HG02870 (cell line): ENCODE results near the gene FAXDC2.
A peak's percentile ranks its signal among the peaks of the same experiment; 100 is the strongest.
"Not testable (repeated sequence)": the region's sequence is repeated elsewhere in the genome, so short reads cannot be mapped to it uniquely, and the experiment has no call there.

ENCODE experiments used
- ATAC-seq: cut with Tn5 transposase; IDR thresholded peaks from one replicate; pipeline ENCODE4 v1.9.1; 2021; ENCODE audit warnings: mild to moderate bottlenecking, moderate library complexity; ENCODE audit not compliant: unreplicated experiment

The FAXDC2 gene

DNA sequence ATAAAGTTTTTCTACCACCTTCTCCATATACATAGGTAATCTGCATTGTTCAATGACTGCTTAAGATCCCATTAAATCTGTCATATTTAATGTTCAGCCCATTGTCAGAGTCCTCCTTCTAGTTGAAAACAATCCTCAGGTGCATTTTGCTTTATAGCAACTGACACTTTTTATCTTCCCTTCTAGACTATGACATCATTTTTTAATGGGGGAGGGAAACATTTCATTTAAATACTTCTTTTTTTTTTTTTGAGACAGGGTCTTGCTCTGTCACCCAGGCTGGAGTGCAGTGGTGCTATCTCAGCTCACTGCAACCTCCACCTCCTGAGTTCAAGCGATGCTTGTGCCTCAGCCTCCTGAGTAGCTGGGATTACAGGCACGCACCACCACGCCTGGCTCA, 17.6 kb downstream of the FAXDC2 start:
- ATAC-seq = not testable (repeated sequence)

DNA sequence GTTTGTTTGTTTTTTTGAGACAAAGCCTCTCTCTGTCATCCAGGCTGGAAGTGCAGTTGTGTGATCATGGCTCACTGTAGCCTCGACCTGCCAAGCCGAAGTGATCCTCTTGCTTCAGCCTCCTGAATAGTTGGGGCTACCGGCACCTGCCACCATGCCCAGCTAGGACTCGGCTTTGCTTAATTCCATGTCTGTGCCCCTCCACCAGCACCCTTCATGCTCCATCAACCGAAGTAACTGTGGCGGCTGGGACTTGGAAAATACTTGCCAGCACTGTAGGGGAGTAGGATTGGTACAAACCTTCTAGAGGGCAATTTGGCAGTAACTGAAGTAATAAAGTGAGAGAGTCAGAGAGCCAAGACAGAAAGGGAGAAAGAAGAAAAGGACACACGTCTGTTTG, 19.0 kb downstream of the FAXDC2 start:
- no peak for ATAC-seq

DNA sequence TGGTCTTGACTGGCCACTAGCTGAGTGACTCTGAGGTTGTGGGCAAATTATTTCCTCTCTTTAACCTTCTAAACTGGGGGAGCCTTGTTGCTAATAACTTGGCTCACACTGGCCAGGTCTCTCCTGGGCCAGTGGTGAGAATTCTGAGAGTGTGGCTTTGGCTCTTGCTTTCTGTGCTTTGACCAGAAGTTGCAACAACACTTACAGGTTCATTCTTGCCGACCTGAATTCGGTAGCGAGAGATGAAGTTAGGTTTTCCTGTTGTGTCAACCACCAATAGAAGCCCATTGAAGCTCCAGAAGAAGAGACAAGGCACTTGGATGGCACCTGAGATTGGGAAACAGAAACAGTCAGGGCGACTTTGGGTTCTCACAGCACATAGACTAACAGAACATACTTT, 19.8 kb downstream of the FAXDC2 start:
- ATAC-seq = no peak

DNA sequence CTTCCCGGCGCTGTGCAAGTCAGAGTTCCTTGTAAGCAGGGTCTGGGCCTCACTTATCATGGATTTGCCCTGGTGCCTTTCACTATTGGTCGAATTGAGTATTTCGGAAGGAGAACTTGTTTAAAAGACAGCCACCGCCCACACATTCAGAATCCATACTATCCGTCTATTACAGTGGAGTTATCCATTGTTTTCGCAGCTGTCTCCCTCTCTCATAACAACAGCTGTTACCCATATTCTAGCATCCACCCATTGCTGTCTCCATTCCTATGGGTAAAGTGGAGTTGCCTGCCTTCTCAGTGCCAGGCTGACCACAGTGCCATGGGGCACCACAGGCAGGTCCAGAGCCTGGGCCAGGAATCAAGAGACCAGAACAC, 20.2 kb downstream of the FAXDC2 start:
- no peak for ATAC-seq

DNA sequence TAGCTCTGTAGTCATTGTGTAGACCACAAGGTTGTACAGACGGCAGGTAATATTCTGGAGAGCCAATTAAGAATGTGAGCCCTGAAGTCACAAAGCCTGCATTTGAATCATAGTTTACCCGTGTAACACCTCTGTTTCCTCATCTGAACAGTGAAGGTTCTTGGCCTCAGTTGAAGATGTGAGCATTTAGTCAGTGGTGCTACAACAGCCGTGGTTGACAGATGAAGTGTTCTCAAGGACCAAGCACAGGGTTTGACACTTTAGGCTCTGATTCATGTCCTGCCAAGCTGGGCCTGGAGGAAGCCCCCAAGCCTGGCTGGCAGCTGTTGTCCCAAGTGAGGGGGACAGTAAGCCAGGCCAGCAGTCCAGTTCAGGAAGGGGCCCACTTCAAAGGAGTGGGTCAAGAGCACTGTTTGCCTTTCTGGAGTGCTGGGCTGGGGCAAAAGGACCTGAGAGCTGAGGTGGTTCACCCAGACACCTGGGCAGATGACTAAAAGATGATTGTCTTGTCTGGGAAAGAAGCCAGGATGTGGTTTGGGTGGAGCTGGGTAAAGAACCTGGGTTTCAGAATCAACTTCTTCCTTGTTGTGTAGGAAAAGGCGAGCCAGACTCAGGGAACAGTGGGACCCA, 20.7 kb downstream of the FAXDC2 start:
- no peak for ATAC-seq

DNA sequence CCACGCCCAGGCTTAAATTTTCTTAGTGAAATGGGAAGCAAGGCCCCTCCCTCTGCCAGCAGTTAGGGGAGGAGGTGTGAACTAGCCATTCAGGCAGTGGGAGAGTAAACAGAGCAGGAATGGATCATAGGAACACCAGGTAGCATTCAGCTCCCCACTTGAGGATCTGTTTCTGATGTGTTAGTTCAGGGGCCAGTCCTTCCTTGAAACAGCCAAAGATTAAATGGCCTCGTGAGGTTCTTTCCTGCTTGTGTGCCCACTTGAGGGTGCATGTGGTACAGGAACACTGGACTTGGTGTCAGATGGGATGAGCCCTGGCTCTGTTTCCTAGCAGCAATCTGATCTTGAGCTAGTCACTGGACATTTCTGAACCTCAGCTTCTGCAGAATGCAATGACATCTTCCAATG, 21.2 kb downstream of the FAXDC2 start:
- ATAC-seq = no peak

DNA sequence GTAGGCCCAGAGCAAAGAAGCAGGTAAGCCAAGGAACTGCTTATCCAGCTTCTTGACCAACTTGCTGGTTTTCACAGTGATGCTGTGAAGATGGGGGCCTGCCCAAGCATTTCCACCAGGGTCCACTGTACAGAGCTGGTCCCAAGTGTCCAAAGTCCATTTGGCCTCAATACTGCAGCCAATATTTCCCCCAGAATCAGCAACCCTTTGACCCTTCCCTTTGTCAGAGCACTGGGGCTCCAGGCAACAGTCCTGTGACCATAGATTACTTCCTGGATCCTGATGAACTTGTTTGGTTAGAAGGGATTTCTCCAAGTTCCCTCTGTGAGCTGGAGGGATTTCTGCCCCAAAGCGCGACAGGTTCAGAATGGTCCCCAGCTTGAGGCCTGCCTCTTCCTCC, 26.3 kb downstream of the FAXDC2 start:
- ATAC-seq = no peak

DNA sequence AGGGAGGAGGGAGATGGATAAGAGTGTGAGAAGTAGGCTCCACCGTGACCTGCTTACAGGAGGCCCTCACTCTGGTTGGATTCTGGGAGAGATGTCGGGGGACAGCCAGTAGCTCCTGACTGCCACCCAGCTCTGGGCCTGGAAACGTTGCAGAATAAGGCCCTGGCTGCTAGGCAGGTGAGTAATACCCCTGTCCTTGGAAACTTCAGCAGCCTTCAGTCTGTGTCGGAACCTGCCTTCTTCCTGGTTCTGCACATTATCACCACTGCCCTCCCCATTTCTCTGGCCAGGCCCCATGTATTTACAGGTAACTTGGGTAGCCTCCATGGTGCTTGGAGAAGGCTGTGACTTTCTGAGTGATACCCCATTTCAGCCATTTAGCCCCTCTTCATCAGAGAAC, 26.8 kb downstream of the FAXDC2 start:
- ATAC-seq = no peak

DNA sequence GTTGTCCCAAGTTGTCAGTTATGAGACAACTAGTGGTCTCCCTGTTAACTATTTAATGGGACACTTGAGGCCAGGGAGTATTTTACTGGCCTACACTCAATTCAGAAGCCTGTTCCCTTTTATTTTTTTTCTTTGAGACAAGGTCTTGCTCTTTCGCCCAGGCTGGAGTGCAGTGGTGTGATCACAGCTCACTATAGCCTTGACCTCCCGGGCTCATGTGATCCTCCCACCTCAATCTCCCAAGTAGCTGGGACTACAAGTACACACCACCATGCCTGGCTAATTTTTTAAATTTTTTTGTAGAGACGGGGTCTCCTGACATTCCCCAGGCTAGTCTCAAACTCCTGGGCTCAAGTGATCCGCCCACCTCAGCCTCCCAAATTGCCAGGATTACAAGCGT, 27.5 kb downstream of the FAXDC2 start:
- not testable (repeated sequence) for ATAC-seq

DNA sequence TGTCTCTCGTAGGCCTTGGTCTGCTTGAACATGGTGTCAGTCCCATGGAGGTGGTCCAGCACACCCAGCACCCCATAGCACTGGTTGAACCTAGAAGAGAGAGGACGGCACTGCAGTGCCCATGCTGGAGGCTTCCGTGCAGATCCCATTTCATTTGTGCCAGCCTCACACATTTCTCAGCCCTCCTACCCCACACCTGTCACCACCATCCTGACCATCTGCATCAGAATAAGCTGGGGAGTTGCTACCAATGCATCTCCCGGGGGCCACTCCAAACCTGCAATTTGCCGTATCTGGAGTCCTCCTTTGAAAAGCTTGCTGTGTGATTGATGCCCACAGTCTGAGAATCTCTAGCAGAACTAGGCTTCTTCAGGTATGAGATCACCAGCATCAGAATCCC, 30.0 kb downstream of the FAXDC2 start:
- ATAC-seq = no peak

DNA sequence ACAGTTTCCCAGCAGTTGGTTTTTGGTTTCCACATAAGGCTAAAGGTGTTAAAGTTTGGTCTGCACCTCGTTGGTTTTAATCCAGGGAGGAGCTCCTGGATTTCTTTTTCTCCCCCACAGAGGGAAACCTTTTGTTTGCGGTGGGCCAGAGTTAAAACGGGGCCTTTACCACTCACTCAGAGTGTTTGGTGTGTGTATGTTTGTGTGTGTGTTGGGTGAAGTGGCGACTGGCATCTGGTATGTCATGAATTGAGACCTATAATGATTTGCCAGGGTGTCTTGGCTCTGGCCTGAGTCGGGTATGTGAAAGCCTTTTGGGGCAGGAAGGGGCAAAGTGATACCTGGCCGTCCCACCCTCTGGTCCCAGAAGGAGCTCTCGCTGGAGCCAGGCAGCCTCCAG, 30.9 kb downstream of the FAXDC2 start:
- no peak for ATAC-seq

DNA sequence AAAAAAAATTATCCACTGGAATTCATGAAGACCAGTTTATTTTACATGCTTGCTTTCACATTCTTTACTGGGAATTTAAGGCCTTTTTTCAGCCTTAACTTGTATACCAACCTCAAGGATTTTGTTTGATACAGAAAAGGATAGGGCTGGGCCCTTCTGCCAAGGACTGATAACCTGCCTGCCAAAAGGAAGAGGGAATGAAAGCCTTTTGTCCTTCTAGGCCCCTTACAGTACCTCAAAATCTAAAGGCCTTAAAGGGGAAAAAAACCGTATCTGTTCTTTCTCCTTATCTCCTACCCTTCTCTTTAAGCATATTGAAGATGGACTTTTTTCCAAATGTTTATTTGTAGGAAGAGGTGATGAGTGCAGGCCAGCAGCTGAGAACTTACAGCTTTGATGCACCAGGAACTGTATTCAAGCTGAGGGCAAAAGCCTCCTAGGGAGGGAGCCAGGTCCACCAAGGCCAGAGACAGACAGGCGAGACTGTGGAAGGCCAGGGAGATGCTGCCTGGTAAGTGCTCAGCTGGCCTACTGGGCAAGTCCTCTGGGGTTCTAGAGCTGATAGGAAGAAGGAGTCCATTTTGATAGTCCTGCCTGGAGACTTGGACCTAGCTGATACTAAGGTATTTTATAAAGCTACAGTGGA, 31.8 kb downstream of the FAXDC2 start:
- no peak for ATAC-seq

DNA sequence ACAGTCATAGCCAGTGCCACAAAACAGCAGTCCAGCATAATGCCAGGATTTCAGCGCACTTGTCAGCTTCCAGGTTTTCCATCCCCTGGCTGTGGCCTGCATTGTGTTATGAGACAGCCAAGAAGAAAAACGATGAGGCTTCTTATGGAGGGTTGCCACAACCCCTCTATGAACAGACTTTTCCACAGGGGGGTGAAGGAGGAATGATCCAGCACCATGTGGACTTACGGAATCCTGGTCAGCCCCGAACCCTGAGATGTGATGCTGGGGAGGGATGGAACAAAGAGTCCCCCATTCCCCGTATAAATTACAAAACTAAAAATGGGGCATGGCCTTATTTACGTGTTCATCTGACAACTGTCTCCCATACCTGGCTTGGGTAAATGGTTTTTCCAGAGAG, 32.6 kb downstream of the FAXDC2 start:
- no peak for ATAC-seq

DNA sequence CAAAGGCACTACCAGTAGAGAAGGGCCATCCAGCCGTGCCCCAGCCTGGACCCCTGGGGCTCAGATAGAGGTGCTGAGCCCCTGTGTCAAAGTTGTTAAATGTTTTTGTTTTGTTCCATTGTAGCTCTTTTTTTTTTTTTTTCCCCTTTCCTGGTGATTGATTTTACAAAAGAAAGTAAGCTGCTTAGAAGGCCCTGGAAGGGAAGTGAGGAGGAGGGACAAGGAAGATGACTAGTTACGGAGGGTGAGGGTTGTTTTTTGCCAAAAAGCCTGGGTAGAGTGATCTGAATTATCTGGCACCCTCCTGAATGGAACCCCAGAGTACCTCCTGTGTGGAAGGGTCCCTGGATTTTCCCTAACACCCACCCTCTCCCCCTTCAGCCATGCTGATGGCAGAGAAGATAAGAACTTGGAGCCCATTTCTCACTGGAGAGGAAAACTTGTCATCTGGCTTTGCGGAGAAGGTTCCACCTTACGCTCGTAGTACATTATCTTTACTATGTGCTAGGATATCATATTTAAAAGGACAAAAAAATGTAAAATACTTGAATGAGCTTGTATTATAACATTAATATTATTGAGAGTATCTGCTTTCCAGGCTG, 33.4 kb downstream of the FAXDC2 start:
- no peak for ATAC-seq

DNA sequence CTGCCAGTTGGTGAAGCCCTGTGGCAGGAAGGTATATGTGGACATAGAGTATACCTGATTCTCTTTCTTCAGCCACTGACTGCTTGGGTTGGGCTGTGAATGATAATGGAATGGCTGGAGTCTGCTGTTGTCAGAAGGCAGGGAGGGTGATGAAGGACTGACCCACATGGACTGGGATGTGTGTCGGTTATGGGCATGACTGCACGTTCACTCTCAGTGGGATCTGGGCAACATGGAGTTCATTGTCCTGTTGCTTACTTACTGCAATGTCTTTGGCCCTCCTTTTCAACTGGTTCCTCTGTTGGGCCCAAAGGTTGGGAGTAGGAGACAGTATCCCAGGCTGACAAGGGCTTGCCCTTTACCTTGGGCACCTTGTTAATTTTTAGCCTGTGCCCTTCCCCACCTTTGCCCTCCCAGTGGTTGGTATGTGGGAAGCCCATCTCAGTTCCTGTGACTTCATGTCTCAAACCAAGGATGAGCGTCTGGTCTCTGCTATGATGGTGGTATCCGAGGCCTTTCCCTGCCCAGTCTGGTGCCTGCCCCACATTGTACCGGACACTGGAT, 34.6 kb downstream of the FAXDC2 start:
- no peak for ATAC-seq

DNA sequence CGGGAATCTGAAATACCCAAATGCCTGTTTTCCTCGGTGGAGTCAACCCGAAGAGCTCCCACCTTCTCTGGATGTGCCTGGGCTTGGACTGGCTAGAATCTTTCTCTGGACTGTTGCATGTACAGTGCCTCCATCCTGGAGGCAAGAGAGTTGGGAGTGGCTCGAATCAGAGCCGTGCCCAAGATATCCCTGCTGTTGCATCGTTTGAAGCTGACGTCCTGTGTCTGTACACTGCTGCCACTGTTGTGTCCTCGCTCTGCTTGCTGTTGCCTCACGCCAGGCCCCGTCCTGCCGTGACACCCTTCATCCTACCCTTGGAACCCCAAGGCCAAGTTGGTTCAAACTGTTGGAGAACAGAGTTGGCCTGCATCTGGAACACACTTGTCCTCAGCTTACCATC, 35.4 kb downstream of the FAXDC2 start:
- ATAC-seq = no peak

DNA sequence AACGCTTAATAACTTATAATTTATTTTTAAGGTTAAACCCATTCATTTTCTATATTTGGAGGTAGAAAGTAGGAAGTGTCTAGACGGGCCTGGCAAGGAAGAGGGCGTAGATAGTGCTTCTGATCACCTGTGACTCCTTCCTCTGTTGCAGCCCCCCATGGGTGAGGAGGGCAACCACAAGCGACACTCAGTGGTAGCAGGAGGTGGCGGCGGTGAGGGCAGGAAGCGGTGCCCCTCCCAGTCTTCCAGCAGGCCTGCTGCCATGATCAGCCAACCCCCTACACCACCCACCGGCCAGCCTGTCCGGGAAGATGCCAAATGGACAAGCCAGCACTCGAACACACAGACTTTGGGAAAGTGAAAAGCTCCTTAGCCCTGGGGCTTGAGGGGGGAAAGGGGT, 36.7 kb downstream of the FAXDC2 start:
- no peak for ATAC-seq

DNA sequence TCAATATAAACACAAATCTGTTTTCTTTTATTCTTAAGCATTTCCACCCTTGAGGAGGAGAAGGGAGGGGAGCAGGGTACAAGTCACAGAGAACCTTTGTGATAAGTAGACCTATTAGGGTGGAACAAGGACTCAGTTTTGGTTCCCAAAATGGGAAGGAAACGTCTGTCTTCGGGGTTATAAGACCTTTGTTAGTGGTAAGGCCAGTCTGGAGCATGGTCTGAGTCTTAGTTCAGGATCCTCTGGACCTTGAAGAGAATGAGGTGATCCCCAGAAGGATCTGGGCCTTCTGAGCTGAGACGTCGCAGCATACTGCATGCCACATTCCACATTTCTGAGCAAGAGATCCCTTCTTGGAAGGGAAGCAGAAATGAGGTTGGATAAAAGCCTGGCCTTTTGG, 37.2 kb downstream of the FAXDC2 start:
- ATAC-seq = no peak

DNA sequence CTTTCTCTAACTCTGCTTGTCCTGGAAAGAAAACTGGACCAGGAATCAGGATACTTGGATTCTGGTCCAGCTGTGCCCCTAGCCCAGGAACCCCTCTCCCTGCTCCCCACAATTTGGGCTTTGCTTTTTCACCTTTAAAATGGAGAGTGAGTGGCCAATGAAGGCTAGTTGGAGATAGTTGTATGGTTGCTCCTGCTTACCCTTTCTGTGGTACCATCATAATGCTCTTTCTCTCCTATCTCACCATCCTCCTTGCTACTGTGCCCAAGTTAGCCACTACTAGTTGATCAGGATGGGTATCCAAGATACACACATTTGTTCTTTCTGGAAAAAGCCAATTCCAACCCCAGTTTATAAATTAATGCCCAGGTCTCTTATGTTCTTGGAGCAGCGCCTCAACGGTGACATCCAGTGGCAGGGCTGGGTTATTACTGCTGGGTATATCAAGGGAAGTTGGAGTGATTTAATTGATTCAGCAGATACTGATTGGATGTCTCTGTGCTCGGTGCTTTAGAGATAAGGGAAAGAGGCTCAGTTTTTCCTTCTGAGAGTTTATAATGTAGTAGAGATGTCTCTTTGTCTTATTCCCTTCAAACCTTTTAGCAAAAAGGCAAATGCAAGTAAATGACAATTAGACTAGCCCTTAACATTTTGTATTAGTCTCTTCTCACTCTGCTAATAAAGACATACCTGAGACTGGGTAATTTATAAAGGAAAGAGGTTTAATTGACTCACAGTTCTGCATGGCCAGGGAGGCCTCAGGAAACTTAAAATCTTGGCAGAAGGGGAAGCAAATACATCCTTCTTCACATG, 38.5 kb downstream of the FAXDC2 start:
- peak; percentile 70 for ATAC-seq

DNA sequence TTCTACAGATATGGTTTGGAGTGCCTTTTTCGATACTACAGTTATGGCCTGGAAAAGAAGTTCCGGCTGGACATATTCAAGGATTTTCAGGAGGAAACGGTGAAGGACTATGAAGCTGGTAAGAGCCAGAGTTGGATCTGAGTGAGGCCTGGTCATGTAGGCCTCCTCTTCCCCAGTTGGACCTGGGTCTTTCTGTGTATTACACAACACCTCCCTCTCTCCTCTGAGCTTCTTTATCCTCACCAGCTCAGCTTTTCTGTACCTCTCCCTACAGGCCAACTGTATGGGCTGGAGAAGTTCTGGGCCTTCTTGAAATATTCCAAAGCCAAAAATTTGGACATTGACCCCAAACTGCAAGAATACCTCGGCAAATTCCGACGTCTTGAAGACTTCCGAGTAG, 39.2 kb downstream of the FAXDC2 start:
- no peak for ATAC-seq

DNA sequence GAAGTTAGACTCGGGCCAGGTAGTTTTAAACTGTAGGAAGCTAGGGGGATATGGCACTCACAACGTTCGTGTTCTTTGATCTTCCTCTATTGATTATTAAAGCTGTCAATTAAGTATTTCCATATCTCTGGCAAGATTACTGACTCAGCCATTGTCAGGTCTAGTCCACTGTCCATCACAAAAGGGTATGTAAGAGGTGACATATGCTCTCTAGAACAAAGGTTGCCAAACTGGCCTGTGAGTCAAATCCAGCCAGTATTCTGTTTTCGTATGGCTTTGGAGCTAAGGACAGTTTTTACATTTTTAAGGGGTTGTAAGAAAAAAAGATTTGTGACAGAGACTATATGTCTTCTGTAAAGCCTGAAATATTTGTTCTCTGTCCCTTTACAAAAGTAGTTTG, 44.2 kb downstream of the FAXDC2 start:
- no peak for ATAC-seq

DNA sequence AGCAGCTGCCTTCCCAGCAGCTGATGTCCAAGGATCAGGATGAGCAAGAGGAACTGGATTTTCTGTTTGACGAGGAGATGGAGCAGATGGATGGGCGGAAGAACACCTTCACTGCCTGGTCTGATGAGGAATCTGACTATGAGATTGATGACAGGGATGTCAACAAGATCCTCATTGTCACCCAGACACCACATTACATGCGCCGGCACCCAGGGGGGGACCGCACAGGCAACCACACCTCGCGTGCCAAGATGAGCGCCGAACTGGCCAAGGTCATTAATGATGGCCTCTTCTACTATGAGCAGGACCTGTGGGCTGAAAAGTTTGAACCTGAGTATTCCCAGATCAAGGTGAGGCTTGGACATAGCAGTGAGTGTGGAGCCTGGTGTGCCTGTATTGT, 48.4 kb downstream of the FAXDC2 start:
- ATAC-seq = no peak
